ENCODE results near the gene ZNF85. TPM values are rescaled to one million over a fixed set of nuclear protein-coding genes. Genes with fewer than 3 reads are reported as not detected.
"Not testable (repeated sequence)": the region's sequence is repeated elsewhere in the genome, so short reads cannot be mapped to it uniquely, and the experiment has no call there.

ZNF85 gene
- 10 to 100 TPM; 13.4 to 15.1 TPM for total RNA-seq
- 6.6 TPM for polyA plus RNA-seq

DNA sequence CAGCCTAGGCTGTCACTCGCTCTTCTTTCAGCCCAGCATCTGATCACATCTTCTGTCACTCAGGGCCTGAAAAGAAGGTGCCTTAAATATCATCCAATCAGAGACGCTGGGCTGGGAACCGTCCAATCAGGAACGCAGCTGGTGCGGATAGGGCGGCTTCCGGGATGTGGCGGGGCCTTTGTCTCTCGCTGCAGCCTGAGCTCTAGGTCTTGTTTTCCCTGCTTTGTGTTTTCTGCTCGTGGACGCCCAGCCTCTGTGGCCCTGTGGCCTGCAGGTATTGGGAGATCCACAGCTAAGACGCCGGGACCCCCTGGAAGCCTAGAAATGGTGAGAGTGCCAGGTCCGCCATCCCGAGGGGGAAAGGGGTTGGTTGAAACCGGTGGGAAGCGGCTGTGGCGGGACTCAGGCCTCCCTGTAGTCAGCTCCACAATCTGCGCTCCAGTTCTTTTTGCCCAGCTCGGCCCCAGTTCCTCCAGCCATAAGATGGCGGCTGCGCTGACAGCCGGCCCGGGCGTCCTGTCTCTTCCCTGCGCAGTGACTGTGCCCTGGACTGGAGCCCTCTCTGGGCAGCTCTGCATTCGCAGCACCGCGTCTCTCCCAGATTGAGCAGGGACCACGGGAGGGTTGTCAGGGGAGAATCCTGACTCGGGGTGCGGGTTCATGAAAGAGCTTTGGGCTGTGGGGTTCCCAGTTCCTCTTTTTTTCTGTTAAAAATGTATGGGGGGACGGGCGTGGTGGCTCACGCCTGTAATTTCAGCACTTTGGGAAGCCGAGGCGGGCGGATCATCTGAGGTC is at the start of gene ZNF85:
Gene ZNF85, plus strand, starts transcription at position 175 of the 795 bp plus-strand sequence. Its CDS starts 150 bp downstream, at position 325.
- Histone ChIP-seq H3K27ac (ENCODE audit: low read depth, low read length) (peak within 1 kb of the TSS; percentile 58), H3K36me3 (ENCODE audit: insufficient read depth, low read length) (no peaks in the 10 kb centered on the region), H3K4me1 (ENCODE audit: insufficient read depth, low read length) (no peaks in the 10 kb centered on the region), H3K27me3 (ENCODE audit: insufficient read depth, low read length, poor library complexity, severe bottlenecking) (no peaks in the 10 kb centered on the region), H3K4me3 (ENCODE audit: low read length) (peak within 1 kb of the TSS; percentile 84), H3K9me3 (ENCODE audit: low read length) (no peaks in the 10 kb centered on the region)
- H3K4me1 Mint-ChIP-seq, result peaks cover 18 to 34% (median 27%) of the 10 kb centered on the region in 3 donors
- no peaks in the 10 kb centered on the region for H3K9me3 Mint-ChIP-seq
- DNase-seq, result peak; percentile 83 to 94 (median 87)
- H3K36me3 Mint-ChIP-seq, result peaks cover 0 to 7% (median under 1%) of the 10 kb centered on the region in 3 donors
- POLR2A ChIA-PET, result interaction anchor here (0.6 to 1.7 kb wide), 8 partner anchors 76 to 928 kb away, joined by 3 to 9 read pairs (median 5); partner anchors contain the start of genes ZNF430, ZNF431, ZNF626 and ZNF66
- H3K27ac Mint-ChIP-seq, result peak within 1 kb of the TSS; percentile 71 to 96 (median 93)
- H3K27me3 Mint-ChIP-seq, result no peaks in the 10 kb centered on the region
- CTCF ChIA-PET, result interaction anchor here (0.9 kb wide), 1 partner anchor 77 kb away, joined by 3 read pairs; no protein-coding TSS in a partner anchor
- H3K4me3 Mint-ChIP-seq, result peak within 1 kb of the TSS; percentile 93 to 98 (median 96)

GRCh38 chr19:20879501-20879900 is 43.5 kb upstream of the ZNF85 start:
- Mint-ChIP-seq H3K9me3 (peaks cover 11 to 87% (median 67%) of the 10 kb centered on the region in 5 donors), H3K36me3 (peaks cover 0 to 43% (median 3%) of the 10 kb centered on the region in 3 donors)
- CTCF ChIA-PET, result no interaction called here

GRCh38 chr19:20912973-20913372 is 10.1 kb upstream of the ZNF85 start:
- H3K36me3 Mint-ChIP-seq, result peaks cover 0 to 55% (median 5%) of the 10 kb centered on the region in 3 donors
- POLR2A ChIA-PET, result no interaction called here
- H3K4me3 ChIP-seq (ENCODE audit: low read length), result no peak overlapping the region
- peaks cover 4% of the 10 kb centered on the region for H3K9me3 ChIP-seq (ENCODE audit: low read length)
- H3K4me1 Mint-ChIP-seq, result no peaks in the 10 kb centered on the region
- DNase-seq, result no peak
- no peak overlapping the region for H3K27ac ChIP-seq (ENCODE audit: low read depth, low read length)
- H3K27me3 Mint-ChIP-seq, result peaks cover 53 to 75% of the 10 kb centered on the region in 2 donors
- H3K9me3 Mint-ChIP-seq, result peaks cover 0 to 59% (median 24%) of the 10 kb centered on the region in 5 donors
- no peak overlapping the region for H3K27ac Mint-ChIP-seq
- no peak overlapping the region for H3K4me3 Mint-ChIP-seq
- H3K36me3 ChIP-seq (ENCODE audit: insufficient read depth, low read length), result no peaks in the 10 kb centered on the region
- H3K4me1 ChIP-seq (ENCODE audit: insufficient read depth, low read length), result no peaks in the 10 kb centered on the region
- no peaks in the 10 kb centered on the region for H3K27me3 ChIP-seq (ENCODE audit: insufficient read depth, low read length, poor library complexity, severe bottlenecking)
- CTCF ChIA-PET, result no interaction called here

More at GRCh38 chr19:20879501-20879900, 43.5 kb upstream of the ZNF85 start:
- Histone ChIP-seq H3K27ac (ENCODE audit: low read depth, low read length) (no peak overlapping the region), H3K27me3 (ENCODE audit: insufficient read depth, low read length, poor library complexity, severe bottlenecking) (no peaks in the 10 kb centered on the region), H3K4me1 (ENCODE audit: insufficient read depth, low read length) (no peaks in the 10 kb centered on the region), H3K36me3 (ENCODE audit: insufficient read depth, low read length) (no peaks in the 10 kb centered on the region), H3K4me3 (ENCODE audit: low read length) (no peak overlapping the region), H3K9me3 (ENCODE audit: low read length) (peaks cover 4% of the 10 kb centered on the region)
- Mint-ChIP-seq H3K4me3 (no peak overlapping the region), H3K4me1 (no peaks in the 10 kb centered on the region), H3K27ac (no peak overlapping the region), H3K27me3 (peaks cover 17 to 43% of the 10 kb centered on the region in 2 donors)
- no peak for DNase-seq
- POLR2A ChIA-PET, result no interaction called here

GRCh38 chr19:20925481-20925880 is 2.4 kb downstream of the ZNF85 start:
- Histone ChIP-seq H3K4me3 (ENCODE audit: low read length) (no peak overlapping the region), H3K27ac (ENCODE audit: low read depth, low read length) (no peak overlapping the region), H3K27me3 (ENCODE audit: insufficient read depth, low read length, poor library complexity, severe bottlenecking) (no peaks in the 10 kb centered on the region), H3K4me1 (ENCODE audit: insufficient read depth, low read length) (no peaks in the 10 kb centered on the region), H3K9me3 (ENCODE audit: low read length) (no peaks in the 10 kb centered on the region), H3K36me3 (ENCODE audit: insufficient read depth, low read length) (no peaks in the 10 kb centered on the region)
- no peak for DNase-seq
- peak overlapping the region in 1 of 7 donors; percentile 25 for H3K4me3 Mint-ChIP-seq
- no peaks in the 10 kb centered on the region for H3K27me3 Mint-ChIP-seq
- CTCF ChIA-PET, result no interaction called here
- POLR2A ChIA-PET, result no interaction called here
- H3K4me1 Mint-ChIP-seq, result peaks cover 18 to 34% (median 27%) of the 10 kb centered on the region in 3 donors
- H3K36me3 Mint-ChIP-seq, result peaks cover 0 to 12% (median 5%) of the 10 kb centered on the region in 3 donors
- no peak overlapping the region for H3K27ac Mint-ChIP-seq
- no peaks in the 10 kb centered on the region for H3K9me3 Mint-ChIP-seq

GRCh38 chr19:20926796-20927195 is 3.7 kb downstream of the ZNF85 start:
- Histone ChIP-seq H3K9me3 (ENCODE audit: low read length) (no peaks in the 10 kb centered on the region), H3K36me3 (ENCODE audit: insufficient read depth, low read length) (no peaks in the 10 kb centered on the region), H3K27me3 (ENCODE audit: insufficient read depth, low read length, poor library complexity, severe bottlenecking) (no peaks in the 10 kb centered on the region), H3K4me3 (ENCODE audit: low read length) (no peak overlapping the region), H3K27ac (ENCODE audit: low read depth, low read length) (no peak overlapping the region), H3K4me1 (ENCODE audit: insufficient read depth, low read length) (no peaks in the 10 kb centered on the region)
- Mint-ChIP-seq H3K4me3 (no peak overlapping the region), H3K27me3 (no peaks in the 10 kb centered on the region), H3K36me3 (peaks cover 0 to 16% (median 5%) of the 10 kb centered on the region in 3 donors), H3K27ac (peak overlapping the region in 2 of 8 donors; percentile 42 to 49), H3K9me3 (no peaks in the 10 kb centered on the region), H3K4me1 (peaks cover 18 to 34% (median 27%) of the 10 kb centered on the region in 3 donors)
- ChIA-PET POLR2A (no interaction called here), CTCF (no interaction called here)
- DNase-seq, result no peak

GRCh38 chr19:20928371-20928770 is 5.3 kb downstream of the ZNF85 start:
- Histone ChIP-seq H3K27ac (ENCODE audit: low read depth, low read length) (no peak overlapping the region), H3K4me1 (ENCODE audit: insufficient read depth, low read length) (no peaks in the 10 kb centered on the region), H3K4me3 (ENCODE audit: low read length) (no peak overlapping the region), H3K27me3 (ENCODE audit: insufficient read depth, low read length, poor library complexity, severe bottlenecking) (no peaks in the 10 kb centered on the region), H3K9me3 (ENCODE audit: low read length) (no peaks in the 10 kb centered on the region), H3K36me3 (ENCODE audit: insufficient read depth, low read length) (no peaks in the 10 kb centered on the region)
- CTCF ChIA-PET, result no interaction called here
- Mint-ChIP-seq H3K4me3 (peak overlapping the region in 1 of 7 donors; percentile 18), H3K27me3 (no peaks in the 10 kb centered on the region), H3K27ac (no peak overlapping the region), H3K9me3 (no peaks in the 10 kb centered on the region), H3K36me3 (peaks cover 0 to 15% (median 5%) of the 10 kb centered on the region in 3 donors), H3K4me1 (peaks cover 11 to 21% (median 19%) of the 10 kb centered on the region in 3 donors)
- DNase-seq, result no peak
- POLR2A ChIA-PET, result no interaction called here

DNA sequence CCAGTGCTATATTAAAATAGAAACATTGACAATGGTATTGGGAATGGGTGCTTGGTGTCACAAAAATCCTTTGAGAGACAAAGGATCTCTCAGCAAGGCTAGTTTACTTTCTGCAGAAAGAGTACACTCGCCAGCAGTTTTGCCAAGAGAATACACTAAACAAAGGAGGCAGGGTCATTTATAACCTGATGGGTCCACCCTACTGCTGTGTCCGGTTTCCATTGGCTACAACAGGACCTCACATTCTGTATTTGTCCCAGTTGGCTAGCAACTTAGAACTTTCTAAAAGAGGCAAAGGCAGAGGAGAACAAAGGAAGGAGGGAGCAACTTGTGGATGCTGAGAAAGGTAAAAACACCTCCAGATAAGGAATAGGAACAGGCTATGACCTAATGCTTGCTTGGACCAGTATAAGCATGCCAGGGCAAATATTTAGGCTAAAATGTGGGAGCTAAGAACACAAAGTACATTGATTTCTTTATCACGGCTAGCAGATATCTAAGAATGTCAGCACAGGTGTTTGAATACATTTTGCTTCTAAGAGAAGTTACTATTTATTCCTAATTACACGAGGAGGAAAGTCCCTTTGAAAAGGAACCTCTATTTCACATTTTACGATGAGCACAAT is 13.4 kb downstream of the ZNF85 start:
- H3K4me3 ChIP-seq (ENCODE audit: low read length); H3K4me1 ChIP-seq (ENCODE audit: insufficient read depth, low read length); POLR2A ChIA-PET; H3K9me3 Mint-ChIP-seq; H3K4me1 Mint-ChIP-seq; H3K27me3 Mint-ChIP-seq; H3K4me3 Mint-ChIP-seq; H3K36me3 ChIP-seq (ENCODE audit: insufficient read depth, low read length); H3K27ac ChIP-seq (ENCODE audit: low read depth, low read length); H3K9me3 ChIP-seq (ENCODE audit: low read length); CTCF ChIA-PET; DNase-seq; H3K27me3 ChIP-seq (ENCODE audit: insufficient read depth, low read length, poor library complexity, severe bottlenecking): not testable (repeated sequence)
- peak overlapping the region in 1 of 8 donors; percentile 41 for H3K27ac Mint-ChIP-seq
- H3K36me3 Mint-ChIP-seq, result peaks cover 20 to 51% (median 43%) of the 10 kb centered on the region in 3 donors

- H3K9me3 Mint-ChIP-seq, result peaks cover 34 to 48% (median 40%) of the 10 kb centered on the region in 5 donors
- CTCF ChIA-PET; H3K36me3 ChIP-seq (ENCODE audit: insufficient read depth, low read length); H3K27me3 ChIP-seq (ENCODE audit: insufficient read depth, low read length, poor library complexity, severe bottlenecking); DNase-seq; H3K4me1 ChIP-seq (ENCODE audit: insufficient read depth, low read length); H3K4me3 Mint-ChIP-seq; H3K4me1 Mint-ChIP-seq; H3K27ac Mint-ChIP-seq; POLR2A ChIA-PET; H3K27me3 Mint-ChIP-seq; H3K27ac ChIP-seq (ENCODE audit: low read depth, low read length); H3K4me3 ChIP-seq (ENCODE audit: low read length): not testable (repeated sequence)
- peaks cover 14 to 26% (median 24%) of the 10 kb centered on the region in 3 donors for H3K36me3 Mint-ChIP-seq
- H3K9me3 ChIP-seq (ENCODE audit: low read length), result peaks cover 22% of the 10 kb centered on the region
Measured at GRCh38 chr19:20952561-20953095, 29.6 kb downstream of the ZNF85 start.

All from CD8-positive, alpha-beta memory T cell (primary cell).